Measurements from ENCODE around the gene KIF26B. TPM values are rescaled to one million over a fixed set of nuclear protein-coding genes. Genes with fewer than 3 reads are reported as not detected.
"Not testable (repeated sequence)": the region's sequence is repeated elsewhere in the genome, so short reads cannot be mapped to it uniquely, and the experiment has no call there.

Gene KIF26B
- total and polyA plus RNA-seq, 7 donors: 0.01 to 0.32 (median 0.06) TPM

DNA sequence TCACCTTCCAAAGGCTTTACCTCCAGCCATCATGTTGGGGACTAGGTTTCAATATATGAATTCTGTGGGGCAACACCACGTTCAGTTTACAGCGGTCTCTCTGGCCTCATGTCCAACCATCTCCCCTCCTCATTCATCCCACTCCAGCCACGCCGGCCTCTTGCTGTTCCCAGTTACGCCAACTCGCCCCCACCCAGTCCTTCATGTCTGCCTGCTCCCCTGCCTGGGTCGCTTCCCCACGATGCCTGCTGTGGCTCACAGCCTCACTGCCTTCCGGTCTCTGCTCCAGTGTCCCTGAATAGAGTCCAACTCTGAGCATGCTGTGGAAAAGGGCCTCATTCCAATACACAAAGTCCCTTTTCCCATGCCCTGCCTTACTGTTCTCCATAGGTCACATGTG, 193.8 kb downstream of the KIF26B start:
- no peak for DNase-seq

DNA sequence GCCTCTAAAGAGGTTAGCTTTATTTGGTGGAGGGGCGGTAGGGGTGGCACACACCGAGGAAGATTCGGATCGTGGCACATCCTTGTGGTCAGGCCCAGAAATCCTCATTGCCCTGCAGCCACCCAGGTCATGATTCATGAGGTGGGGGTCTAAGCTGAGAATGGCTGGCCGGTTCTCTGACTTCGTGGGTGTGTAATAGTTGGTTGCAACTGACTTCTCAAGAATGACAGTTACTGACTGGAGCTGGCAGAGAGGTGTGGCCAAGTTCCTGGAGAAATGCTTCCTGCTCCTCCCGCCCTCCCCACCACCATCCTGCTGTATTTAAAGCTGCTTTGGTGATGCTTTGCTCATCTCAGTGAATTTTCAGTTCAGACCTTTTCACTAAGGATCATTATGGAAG, 198.6 kb downstream of the KIF26B start:
- Histone ChIP-seq H3K9me3 (no peaks in the 10 kb centered on the region), H3K4me1 (no peaks in the 10 kb centered on the region), H3K27ac (no peak overlapping the region), H3K36me3 (ENCODE audit: insufficient read depth in 1 of 2, low read depth in 1 of 2) (no peaks in the 10 kb centered on the region), H3K4me3 (no peak overlapping the region), H3K27me3 (ENCODE audit: insufficient read depth in 3 of 3, low read length in 2 of 3) (peaks cover 0 to 12% (median 0%) of the 10 kb centered on the region in 3 donors)
- intact Hi-C loops (cut with DNase I): no loop called here
- no peak for DNase-seq
- TF ChIP-seq, protein P1, sequence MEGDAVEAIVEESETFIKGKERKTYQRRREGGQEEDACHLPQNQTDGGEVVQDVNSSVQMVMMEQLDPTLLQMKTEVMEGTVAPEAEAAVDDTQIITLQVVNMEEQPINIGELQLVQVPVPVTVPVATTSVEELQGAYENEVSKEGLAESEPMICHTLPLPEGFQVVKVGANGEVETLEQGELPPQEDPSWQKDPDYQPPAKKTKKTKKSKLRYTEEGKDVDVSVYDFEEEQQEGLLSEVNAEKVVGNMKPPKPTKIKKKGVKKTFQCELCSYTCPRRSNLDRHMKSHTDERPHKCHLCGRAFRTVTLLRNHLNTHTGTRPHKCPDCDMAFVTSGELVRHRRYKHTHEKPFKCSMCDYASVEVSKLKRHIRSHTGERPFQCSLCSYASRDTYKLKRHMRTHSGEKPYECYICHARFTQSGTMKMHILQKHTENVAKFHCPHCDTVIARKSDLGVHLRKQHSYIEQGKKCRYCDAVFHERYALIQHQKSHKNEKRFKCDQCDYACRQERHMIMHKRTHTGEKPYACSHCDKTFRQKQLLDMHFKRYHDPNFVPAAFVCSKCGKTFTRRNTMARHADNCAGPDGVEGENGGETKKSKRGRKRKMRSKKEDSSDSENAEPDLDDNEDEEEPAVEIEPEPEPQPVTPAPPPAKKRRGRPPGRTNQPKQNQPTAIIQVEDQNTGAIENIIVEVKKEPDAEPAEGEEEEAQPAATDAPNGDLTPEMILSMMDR (IDR thresholded peaks at IDR 0.05): no peak
- 85 to 95% (median 90%) methylated on average over 7 of the region's 7 CpGs for WGBS, 3 donors
- no peak for ATAC-seq

More for the DNA sequence above, 193.8 kb downstream of the KIF26B start:
- H3K27ac ChIP-seq: no peak overlapping the region
- intact Hi-C loops (cut with DNase I): no loop called here
- 84 to 90% (median 90%) methylated on average over 9 of the region's 9 CpGs for WGBS, 3 donors
- H3K9me3 ChIP-seq: no peaks in the 10 kb centered on the region
- no peaks in the 10 kb centered on the region for H3K36me3 ChIP-seq (ENCODE audit: insufficient read depth in 1 of 2, low read depth in 1 of 2)
- H3K4me1 ChIP-seq: no peaks in the 10 kb centered on the region
- TF ChIP-seq, protein P1 (IDR thresholded peaks at IDR 0.05): no peak
- peaks cover 0 to 11% (median 0%) of the 10 kb centered on the region in 3 donors for H3K27me3 ChIP-seq (ENCODE audit: insufficient read depth in 3 of 3, low read length in 2 of 3)
- no peak overlapping the region for H3K4me3 ChIP-seq
- ATAC-seq: no peak

- 69 to 78% (median 72%) methylated on average over 19 of the region's 19 CpGs for WGBS, 3 donors
- Histone ChIP-seq H3K4me3 (no peak overlapping the region), H3K9me3 (no peaks in the 10 kb centered on the region), H3K4me1 (no peaks in the 10 kb centered on the region), H3K27me3 (ENCODE audit: insufficient read depth in 3 of 3, low read length in 2 of 3) (peaks cover 0 to 12% (median 0%) of the 10 kb centered on the region in 3 donors), H3K36me3 (ENCODE audit: insufficient read depth in 1 of 2, low read depth in 1 of 2) (no peaks in the 10 kb centered on the region), H3K27ac (no peak overlapping the region)
- intact Hi-C loops (cut with DNase I): no loop called here
- ATAC-seq (no peak), DNase-seq (no peak)
- TF ChIP-seq, protein P1 (IDR thresholded peaks at IDR 0.05): no peak
These were observed 199.4 kb downstream of the KIF26B start for GRCh38 chr1:245353915-245354775.

DNA sequence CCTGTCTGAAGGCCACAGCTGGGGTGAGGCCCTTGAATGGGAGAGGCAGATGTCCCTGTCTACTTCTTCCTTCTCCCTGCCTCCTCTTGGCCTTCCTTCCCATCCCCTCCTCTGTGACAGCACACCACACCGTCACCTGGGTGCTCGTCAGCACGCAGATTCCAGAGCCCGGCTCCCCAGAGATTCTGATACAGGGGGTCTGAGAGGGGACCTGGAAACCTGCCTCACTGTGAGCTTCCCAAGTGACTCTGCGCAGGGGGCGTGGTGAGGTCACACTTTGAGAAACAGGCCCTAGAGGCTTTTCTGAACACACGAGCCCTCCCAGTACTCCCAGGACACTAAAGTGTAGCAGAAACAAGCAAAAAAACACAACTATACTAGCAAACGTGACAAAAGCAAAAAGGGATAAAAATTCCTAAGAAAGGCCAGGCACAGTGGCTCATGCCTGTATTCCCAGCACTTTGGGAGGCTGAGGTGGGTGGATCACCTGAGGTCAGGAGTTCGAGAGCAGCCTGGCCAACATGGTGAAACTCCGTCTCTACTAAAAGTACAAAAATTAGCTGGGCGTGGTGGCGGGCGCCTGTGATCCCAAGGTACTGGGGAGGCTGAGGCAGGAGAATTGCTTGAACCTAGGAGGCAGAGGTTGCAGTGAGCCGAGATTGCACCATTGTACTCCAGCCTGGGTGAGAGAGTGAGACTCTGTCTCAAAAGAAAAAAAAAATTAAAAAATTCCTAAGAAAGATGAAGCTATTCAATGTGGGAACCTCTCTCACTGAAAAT, 201.3 kb downstream of the KIF26B start:
- H3K27ac ChIP-seq; H3K9me3 ChIP-seq; intact Hi-C loops (cut with DNase I); DNase-seq; ATAC-seq; H3K36me3 ChIP-seq (ENCODE audit: insufficient read depth in 1 of 2, low read depth in 1 of 2); H3K27me3 ChIP-seq (ENCODE audit: insufficient read depth in 3 of 3, low read length in 2 of 3); H3K4me3 ChIP-seq; H3K4me1 ChIP-seq: not testable (repeated sequence)
- 76 to 93% (median 90%) methylated on average over 14 of the region's 14 CpGs for WGBS, 3 donors
